GM20431 (cell line): ENCODE results near the gene RASGRF2.

ENCODE experiments used
- in situ Hi-C: fragments of 300-500 bp; cut with MseI, MboI; formaldehyde crosslinking; loops from one replicate; pipeline ENCODE4 v1.15.0; 2020; ENCODE audit warnings: low sequenced_read_pairs; ENCODE audit not compliant: unreplicated experiment

The RASGRF2 gene

DNA sequence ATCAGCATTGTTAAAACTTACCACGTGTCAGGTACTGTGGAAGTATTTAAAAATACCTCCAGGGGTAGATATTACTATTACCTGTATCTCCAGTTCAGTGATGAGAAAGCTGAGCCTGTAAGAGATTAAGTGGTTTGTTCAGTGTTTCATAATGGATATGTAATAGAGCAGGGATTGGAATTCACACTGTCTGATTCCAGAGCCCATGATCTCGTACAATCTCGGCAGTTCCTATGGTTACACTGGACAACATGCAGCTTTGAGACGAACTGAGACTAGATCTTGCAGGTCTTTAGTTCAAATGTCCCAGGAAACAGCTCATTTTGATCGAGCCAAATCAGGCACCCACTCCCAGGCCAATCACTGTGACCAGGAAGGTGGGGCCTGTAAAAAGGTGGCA lies 8.8 kb upstream of the RASGRF2 start:
- in situ Hi-C loops: no loop called here

DNA sequence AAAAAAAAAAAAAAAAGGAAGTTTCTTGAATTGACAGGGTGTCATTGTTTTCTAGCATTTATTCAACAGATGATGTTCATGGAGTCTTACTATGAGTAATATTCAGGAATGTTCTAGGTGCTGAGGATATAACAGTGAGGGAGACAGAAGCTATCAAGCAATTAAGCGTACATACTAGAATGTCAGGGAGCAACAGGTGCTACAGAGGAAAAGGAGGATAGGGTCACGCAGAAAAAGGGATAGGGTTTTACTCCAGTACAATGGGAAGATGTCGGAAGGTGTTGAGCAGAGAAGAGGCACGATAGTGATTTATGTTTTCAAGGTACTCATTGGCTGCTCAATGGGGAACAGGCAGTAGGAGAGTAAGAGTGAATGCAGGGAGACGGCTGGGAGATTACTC lies 6.6 kb upstream of the RASGRF2 start:
- in situ Hi-C loops: no loop called here

DNA sequence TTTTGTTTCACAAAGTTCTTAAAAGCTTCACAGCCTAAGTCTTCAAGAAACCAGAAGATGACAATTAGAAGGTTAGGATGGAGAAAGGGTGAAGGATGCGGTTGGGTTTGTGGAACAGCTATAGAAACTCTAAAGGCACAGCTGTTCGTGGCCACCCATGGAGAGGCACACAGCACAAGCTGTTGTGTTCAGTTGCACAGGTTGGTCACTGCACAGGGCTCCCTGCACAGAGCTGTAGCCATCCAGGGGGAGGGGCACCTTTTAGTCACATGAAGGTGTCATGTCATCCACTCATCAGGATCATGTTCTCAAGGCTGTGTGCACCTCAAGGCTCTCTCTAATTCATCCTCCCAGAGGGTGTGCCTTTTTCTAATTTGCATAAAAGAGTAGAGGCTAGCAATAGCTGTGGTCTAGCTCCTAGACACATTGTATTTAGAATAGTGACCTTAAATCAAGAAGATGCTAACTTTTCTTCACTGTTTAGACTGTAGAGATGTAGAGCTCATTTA lies 5.0 kb upstream of the RASGRF2 start:
- in situ Hi-C loops: no loop called here

DNA sequence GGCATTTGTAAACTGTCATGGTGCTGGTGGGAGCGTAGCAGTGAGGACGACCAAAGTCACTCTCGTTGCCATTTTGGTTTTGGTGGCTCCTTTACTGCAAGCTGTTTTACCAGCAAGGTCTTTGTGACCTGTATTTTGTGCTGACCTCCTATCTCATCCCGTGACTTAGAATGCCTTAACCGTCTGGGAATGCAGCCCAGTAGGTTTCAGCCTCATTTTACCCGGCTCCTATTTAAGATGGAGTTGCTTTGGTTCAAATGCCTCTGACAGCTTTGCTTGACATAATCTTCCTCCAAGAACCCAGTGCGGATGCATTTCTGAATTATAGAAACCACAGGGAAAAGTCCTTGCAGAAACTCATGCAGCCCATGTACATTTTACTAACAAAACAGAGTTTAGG lies 3.9 kb upstream of the RASGRF2 start:
- in situ Hi-C loops: no loop called here

DNA sequence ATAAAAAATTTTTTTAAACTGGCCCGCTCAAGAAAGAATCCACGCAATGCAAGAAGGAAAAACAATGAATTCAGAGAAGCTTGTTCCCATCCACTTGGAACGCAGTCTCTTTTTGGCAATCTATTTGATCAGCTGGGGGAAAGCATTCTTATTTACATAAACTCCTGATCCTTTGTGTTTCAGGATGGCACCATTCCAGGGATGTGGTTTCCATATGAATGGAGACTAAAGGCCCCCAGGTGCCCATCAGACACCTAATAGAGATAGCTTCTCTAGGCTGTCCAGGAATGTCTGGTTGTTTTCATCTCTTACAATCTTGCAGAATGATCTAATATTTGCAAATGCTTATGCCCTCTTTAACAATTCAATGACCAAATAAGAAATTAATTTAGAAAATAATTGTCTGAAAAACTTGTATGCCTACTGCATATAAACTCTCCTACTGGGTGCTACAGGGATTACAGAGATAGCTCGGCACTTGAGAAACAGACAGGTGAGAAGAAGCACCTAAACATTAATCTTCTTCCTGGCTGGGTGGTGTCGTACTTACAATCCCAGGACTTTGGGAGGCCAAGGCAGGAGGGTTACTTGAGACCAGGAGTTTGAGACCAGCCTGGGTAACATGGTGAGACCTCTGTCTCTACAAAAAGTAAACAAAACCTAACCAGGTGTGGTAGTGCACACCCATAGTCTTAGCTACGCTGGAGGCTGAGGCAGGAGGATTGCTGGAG lies 3.0 kb upstream of the RASGRF2 start:
- in situ Hi-C loops: no loop called here

DNA sequence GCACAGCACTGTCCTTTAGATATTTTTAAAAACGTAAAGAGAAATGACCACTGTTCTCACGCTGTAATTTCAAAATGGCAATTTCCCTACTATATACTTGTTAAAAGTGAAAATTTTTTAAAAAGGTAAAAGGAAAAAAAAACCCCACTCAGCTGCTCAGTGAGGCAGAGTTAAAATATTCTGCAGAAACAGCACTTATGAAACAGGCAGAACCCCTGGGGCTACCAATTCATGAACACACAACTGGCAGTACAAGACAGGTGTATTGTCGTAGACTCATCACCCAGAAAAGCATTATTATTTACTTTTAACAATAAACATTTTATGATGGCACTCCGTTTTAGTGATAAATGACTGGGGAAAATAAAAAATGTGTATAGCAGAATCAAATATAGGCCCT lies 1.5 kb upstream of the RASGRF2 start:
- in situ Hi-C loops: no loop called here

DNA sequence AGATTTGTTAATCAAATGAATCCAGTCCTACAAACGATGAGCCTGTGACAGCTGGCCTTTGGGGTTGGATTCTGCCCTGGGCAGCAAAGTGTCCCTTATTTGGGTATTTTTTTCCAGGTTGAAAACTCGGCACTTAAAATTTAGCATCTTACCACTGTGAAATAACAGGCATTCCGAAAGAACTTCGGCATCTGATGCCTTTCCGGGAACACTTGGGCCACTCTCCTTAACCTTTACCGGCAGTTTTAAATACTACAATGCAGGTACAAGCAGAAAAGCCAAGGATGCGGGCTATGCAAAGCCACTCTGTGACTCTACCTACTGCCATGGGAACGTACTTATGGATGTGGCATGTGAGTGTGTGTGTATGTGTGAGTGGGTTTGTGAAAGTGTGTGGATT lies 1.0 kb upstream of the RASGRF2 start:
- in situ Hi-C loops: no loop called here

DNA sequence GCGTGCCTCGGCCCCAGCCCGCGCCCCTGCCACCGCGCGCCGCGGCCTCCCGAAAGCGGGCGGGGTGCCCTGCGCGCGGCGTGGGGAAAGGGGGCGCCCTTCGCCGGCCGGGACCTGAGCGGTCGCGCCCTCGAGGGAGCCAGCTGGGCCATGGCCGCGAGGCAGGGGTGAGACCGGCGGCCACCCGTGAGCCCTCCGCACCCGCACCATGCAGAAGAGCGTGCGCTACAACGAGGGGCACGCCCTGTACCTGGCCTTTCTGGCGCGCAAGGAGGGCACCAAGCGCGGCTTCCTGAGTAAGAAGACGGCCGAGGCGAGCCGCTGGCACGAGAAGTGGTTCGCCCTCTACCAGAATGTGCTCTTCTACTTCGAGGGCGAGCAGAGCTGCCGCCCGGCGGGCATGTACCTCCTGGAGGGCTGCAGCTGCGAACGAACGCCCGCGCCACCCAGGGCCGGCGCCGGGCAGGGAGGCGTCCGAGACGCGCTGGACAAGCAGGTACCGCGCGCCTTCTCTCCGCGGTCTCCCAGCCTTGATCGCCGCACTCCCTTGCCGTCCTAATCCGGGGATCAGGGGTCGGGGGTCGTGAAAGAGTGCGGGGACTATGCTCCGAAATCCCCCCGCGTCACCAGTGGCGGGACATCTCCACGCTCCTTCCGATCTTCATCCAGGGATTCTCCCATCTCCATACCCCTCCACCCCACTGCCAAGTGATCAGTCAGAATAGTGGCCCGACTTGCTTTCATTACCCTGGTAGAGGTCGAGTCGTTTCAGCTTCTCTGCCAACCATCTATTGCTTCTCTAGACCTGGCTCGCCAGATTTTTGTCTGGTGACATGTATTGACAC lies 590 bp downstream of the RASGRF2 start:
- in situ Hi-C loops: no loop called here

DNA sequence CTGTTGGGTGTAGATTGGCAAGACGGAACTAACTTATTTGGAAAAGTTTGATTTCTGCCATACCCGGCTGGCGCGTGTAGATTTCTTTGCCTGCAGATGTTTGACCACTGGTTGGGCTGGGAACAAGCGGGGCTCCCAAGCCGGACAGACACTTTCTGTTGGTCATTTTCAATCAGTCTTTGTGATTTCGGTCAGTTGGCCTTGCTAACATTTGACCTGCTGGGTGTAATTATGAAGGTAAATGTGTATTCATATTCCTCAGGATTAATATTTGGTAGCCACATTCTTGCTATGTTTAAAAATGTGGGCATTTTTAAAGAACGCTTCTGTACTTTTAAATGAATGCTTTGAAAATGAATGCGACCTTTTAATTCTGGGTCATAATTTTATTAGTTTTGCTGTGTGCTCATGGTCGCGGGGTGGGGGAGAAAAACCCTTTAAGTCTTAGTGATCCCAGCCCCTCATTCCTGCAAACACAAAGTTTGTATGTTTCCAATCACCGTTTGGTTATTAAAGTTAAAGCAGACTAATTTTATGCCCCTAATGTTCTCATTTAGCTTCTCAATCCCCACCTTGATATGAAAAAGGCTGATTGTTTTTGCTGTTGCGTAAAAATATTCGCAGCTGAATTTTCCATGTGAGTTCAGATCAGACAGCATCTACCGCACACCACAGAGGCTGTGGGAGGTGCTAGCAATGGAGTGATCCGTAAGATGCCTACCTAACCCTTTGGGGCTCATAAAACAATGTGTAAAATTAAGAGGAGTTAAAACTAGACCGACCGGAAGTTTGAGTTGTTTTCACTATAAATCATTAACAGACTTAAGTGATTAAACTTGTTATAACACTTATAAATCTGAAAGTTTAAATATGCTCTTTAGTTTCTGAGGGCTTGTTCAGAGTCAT lies 1.5 kb downstream of the RASGRF2 start:
- in situ Hi-C loops: no loop called here

DNA sequence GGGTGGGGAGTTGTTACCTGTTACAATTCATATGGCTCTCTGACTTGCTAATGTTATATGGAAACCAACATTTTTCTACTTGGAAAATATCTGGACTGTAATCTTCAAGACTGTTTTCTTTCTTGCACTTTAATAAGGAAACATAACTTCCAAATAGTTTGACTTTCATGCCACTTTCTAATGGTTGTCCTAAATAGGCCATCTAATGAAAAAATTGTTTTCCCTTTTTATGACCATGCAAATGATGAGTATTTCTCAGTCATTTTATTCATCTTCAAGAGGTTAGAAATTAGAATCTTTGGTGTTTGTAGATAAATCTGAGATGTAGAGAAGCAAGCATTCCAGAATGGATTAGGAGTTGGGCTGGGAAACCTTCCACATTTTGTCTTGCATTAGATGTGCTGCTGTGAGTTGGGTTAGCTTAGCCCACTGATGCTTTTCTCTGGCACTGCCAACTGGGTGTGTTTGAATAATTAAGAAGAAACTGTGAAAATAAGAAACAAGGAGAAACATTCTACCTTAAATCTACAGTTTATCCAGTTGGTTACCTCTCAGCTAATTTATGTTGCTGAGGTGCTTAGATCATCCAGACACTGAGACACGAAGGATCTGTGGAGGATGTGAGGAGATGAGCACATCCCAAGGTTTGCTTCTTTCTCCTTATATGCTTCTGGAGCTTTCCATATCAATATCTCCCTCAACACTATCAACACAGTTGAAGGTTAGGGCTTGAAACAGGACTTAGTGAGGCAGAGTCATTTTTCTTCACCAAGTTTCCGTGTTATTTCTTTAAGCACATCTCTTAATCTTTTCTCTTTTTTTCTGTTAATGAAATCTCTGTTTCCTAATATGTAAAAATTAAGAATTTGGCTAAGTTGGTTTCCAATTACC lies 2.7 kb downstream of the RASGRF2 start:
- in situ Hi-C loops: no loop called here

DNA sequence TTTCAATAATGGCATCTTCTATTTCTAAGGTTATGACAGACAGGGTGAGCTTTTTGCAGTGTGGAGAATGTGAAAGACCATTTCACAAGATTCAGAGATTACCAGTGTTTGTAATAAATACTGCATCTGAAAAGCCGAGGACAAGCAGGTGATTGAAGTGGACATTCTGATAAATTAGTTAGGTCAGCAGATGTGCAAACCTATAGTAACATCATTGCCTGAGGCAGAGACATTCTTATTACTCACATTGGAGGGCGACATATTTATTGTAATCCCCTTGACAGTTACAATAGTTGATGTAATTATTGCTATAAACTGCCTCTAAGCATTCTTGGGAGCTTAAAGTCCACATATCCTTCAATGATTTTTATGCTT lies 3.3 kb downstream of the RASGRF2 start:
- in situ Hi-C loops: no loop called here

DNA sequence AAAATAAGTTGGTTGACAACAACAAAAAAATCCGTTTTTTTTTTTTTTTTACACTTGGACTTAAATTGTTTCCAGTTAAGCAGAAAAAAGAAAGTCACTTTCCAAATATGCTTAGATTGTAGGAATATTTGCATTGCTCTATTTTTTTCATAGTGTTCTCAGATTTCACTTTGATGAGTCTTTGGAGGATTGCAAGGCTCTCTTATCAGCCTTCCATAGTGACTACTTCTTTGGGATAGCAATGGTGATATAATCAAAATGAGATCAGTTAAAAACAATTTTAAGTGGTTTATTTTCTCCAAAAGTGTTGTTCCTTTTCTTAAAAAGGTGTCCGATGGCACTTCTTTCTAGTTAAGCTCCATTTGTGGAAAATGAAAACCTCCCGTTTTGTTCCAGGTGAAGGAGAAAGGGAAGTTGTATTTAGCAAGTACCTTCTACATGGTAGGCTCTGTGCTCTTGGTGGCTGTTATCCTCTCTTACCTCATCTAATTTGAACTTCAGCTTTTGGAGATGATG lies 3.9 kb downstream of the RASGRF2 start:
- in situ Hi-C loops: no loop called here

DNA sequence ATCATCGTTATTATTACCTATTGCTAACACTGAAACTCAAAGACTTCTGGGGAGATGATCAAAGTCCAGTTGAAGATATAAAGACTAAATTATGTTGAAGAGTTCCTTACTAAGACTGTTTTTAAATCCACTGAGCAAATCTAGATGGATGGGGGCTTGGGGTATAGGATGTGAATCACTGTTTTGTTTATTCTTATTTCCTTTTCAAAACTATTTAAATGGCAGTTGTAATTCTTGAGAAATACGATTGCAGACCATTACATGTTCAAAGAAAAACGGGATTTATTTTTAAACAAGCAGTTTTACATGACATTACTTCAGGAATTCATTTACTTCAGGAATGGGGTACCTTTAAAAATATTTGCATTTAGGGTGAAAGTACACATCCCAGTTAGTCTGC lies 4.3 kb downstream of the RASGRF2 start:
- in situ Hi-C loops: no loop called here

DNA sequence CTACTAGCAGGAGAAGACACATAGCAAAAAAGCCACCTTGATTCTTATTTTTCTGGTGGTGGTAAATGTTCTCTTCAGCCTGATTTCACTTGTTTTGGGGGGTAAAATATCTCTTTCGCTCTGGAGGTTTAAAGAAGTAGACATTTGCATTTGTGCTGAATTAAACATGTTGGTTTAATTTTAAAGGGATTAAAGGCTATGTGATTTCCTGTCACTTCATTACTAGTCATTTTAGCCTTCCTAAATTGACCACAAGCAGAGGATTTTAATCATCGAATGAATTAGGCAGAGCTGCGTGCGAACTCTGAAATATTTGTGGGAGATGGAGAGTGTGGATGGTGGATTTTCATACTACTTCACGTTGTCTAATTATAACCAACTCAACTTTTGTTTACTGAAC lies 4.8 kb downstream of the RASGRF2 start:
- in situ Hi-C loops: no loop called here

DNA sequence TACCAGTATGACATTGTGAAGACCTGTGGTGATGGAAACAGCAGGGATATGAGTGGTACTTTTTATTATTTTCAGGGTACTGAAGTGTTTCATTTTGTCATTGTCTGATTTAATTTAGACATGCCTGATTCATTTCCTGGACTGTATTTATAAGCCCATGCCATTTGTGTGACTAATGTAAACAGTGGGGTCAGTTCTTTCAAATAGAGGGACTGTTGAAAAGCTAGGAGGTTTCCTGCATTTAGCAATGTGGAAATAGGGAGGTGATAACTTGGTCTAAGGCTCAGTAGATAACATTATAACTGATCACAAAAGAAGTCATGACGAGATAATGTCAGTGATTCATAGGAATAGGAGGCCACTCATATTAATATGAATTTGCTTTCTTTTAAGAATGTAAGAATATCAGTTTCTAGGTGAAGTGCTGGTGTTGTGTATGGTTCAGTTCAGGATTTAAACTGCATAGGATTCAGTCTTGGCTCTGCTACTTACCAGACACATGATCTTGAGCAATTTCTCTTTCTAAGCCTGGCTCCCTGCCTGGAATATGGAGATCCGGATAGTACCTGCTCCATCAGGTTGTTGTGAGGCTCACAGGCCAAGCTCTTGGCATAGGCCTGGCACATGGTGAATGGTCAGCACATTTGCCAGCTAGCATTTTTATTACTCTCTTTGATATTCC lies 7.5 kb downstream of the RASGRF2 start:
- in situ Hi-C loops: no loop called here

DNA sequence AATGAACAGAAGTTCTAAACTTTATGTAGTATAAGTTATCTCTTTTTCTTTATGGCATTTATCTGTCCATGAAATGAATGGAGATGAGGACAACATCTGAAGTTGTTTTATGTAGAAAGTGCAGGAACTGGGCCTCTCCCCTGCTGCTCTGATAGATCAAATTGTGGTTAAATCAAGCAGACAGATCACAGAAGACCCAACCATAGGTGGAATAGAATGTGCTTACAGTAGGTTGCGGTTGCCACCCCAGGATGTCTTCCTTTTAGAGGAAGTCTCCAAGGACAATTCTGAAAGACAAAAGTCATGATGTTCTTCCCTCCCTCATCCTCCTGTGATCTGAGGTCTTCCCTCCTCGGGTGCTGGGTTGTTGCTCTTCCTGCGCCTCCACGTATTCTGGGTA lies 12.9 kb downstream of the RASGRF2 start:
- in situ Hi-C loops: no loop called here

DNA sequence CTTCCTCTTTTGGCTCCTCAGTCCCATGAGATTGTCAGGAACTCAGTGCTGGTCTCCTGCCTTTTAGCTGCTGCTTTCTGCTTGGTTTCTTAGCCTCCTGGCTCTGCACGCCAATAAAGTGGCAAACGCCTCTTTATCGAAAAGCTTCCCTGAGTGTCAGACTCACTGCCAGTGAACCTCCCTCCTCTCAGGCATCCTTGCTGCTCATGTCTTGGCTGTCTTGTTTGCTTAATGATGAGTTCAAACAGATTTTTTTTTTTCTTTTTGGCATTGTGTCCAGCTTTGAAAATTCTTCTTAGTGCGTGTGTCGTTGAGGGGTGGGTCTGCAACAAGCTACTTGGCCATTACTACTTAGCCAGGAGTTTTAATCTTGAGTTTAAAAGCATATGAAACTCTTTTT lies 14.9 kb downstream of the RASGRF2 start:
- in situ Hi-C loops: no loop called here

DNA sequence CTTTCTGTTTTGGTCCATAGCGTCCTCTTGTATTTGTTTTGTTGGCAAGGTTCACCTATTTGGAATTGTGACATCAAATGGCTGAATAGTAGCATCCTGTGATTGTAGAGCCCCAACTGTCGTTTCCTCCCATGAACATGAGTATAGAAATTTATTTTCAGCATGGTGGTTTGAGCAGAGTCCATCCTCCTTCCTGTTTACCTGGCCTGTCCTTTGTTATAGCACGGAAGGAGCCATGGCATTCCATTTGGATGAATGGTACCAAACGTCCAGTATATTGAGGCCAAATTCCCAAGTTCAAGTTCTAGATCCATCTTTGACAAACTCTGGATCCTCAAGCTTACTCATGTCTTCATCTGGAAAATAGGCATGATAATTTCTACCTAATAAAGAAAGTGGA lies 16.8 kb downstream of the RASGRF2 start:
- in situ Hi-C loops: no loop called here

DNA sequence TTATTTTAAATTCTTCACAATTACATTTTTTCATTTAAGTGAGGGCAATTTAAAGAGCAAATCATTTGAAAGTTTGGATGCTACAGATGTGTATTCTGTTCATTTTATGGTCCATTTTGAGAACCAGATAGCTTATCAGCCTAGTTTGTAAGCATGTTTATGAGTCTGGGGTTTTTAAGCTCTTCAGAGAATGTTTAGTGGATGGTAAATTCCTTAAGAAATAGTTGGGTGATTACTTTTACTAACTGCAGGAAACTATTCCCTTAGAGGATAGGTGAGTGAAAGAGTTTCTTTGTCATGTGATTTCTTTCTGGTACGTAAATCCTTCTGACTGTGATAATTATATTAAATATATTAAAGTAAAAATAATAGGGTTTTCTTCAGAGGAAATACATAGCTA lies 17.6 kb downstream of the RASGRF2 start:
- in situ Hi-C loops: no loop called here
